Umbilical cord (tissue), 1 donor: ENCODE measurements around the gene OR51A2. TPM values are rescaled to one million over a fixed set of nuclear protein-coding genes. Genes with fewer than 3 reads are reported as not detected.

Experiments used
- total RNA-seq: library from RNA; depleted of rRNA; stranded (reverse); fragments of >200 nt; gene quantifications from one replicate; pipeline ENCODE4 v1.2.3, GENCODE V29; 2014; ENCODE audit warnings: low replicate concordance; ENCODE audit not compliant: insufficient read depth

Gene OR51A2
- total RNA-seq, 1 donor from 2014 or later: 0.96 TPM

Other genes starting within 250 kb of the OR51A2 start
- not detected for gene OR51F1, start 185.8 kb downstream of the OR51A2 start, total RNA-seq
- gene OR52R1, start 151.3 kb downstream of the OR51A2 start, total RNA-seq: not detected
- 1.7 TPM for gene OR51F2, start 134.4 kb downstream of the OR51A2 start, total RNA-seq
- gene OR51S1, start 106.5 kb downstream of the OR51A2 start, total RNA-seq: 2.9 TPM
- gene OR51T1, start 73.8 kb downstream of the OR51A2 start, total RNA-seq: 2.2 TPM
- gene OR51A7, start 51.9 kb downstream of the OR51A2 start, total RNA-seq: 3.4 TPM
- 3.4 TPM for gene OR51G2, start 36.4 kb downstream of the OR51A2 start, total RNA-seq
- not detected for gene OR51G1, start 31.4 kb downstream of the OR51A2 start, total RNA-seq
- gene OR51A4, start 8.1 kb downstream of the OR51A2 start, total RNA-seq: 9.9 TPM
- gene OR51L1, start 39.1 kb upstream of the OR51A2 start, total RNA-seq: 5.5 TPM
- 1.2 TPM for gene OR52J3, start 90.8 kb upstream of the OR51A2 start, total RNA-seq
- 0.96 TPM for gene OR52E2, start 103.9 kb upstream of the OR51A2 start, total RNA-seq
- not detected for gene OR52E1, start 113.9 kb upstream of the OR51A2 start, total RNA-seq
- 3.4 TPM for gene OR52A5, start 182.6 kb upstream of the OR51A2 start, total RNA-seq
- 2.6 TPM for gene OR52A1, start 199.0 kb upstream of the OR51A2 start, total RNA-seq
- gene OR51V1, start 245.0 kb upstream of the OR51A2 start, total RNA-seq: 15.9 TPM